GM12878 (cell line): ENCODE results near the gene IQCK. TPM values are rescaled to one million over a fixed set of nuclear protein-coding genes. Genes with fewer than 3 reads are reported as not detected.

Experiments used
- ATAC-seq: fragments of 200-7000 bp; cut with Tn5 transposase; 3 replicates; pipeline ENCODE4 v1.9.1; 2020; ENCODE audit warnings: mild to moderate bottlenecking, moderate library complexity
- BruUV-seq: library from RNA; stranded (reverse); fragments of 400-500 nt; replicated peaks from 2 replicates; lab custom pipeline; 2021; lab: Mats Ljungman, UMichigan
- CTCF ChIA-PET: fragments of 300-600 bp; sonication (Branson Sonifier 250); formaldehyde crosslinking; extraction: SDS; loops from one replicate; lab custom pipeline; 2021; ENCODE audit warnings: inconsistent platforms; lab: Yijun Ruan, JAX
- POLR2A ChIA-PET: fragments of 350-600 bp; formaldehyde crosslinking; extraction: SDS; loops from one replicate; lab custom pipeline; 2021; ENCODE audit warnings: inconsistent platforms; lab: Charles Lee
- RAD21 ChIA-PET: fragments of 300-600 bp; sonication (Branson Sonifier 250); formaldehyde crosslinking; loops from one replicate; lab custom pipeline; 2023; ENCODE audit warnings: antibody characterized with exemption; ENCODE audit not compliant: unreplicated experiment; lab: Charles Lee
- SMC1A ChIA-PET: fragments of 300-600 bp; sonication (Branson Sonifier 250); formaldehyde crosslinking; loops from one replicate; lab custom pipeline; 2023; ENCODE audit not compliant: unreplicated experiment, uncharacterized antibody; lab: Charles Lee
- DNase-seq: peaks from one replicate; pipeline ENCODE4 v3.0.0-alpha.2; 2011; ENCODE audit warnings: low read depth, low spot score
- FAIRE-seq: peaks from 3 replicates; lab custom pipeline; 2011; peaks lifted over from hg19 to GRCh38; lab: Jason Lieb, UNC
- H2AFZ ChIP-seq: 2 replicates; pipeline ENCODE4 v1.6.0; 2011; ENCODE audit warnings: low read depth, low read length, control low read depth; ENCODE audit not compliant: control insufficient read depth
- H3K27ac ChIP-seq: 2 replicates; pipeline ENCODE4 v1.5.1; 2011; ENCODE audit warnings: control low read depth; ENCODE audit not compliant: control insufficient read depth, insufficient read depth
- H3K27me3 ChIP-seq, 2 experiments: replicated peaks in 1 of 2; 2 replicates each; pipeline versions ENCODE4 v1.6.0 to v1.6.1; 2011; ENCODE audit warnings: low read length in 1 of 2; ENCODE audit not compliant: control insufficient read depth in 2 of 2, insufficient read depth in 2 of 2
- H3K36me3 ChIP-seq, 2 experiments: 2 replicates each; pipeline ENCODE4 v1.5.1; 2011; ENCODE audit warnings: low read length in 1 of 2; ENCODE audit not compliant: control insufficient read depth in 2 of 2, insufficient read depth in 2 of 2
- H3K4me1 ChIP-seq: 2 replicates; pipeline ENCODE4 v1.6.1; 2011; ENCODE audit warnings: mild to moderate bottlenecking, low read length, moderate library complexity, mixed read lengths; ENCODE audit not compliant: control insufficient read depth, insufficient read depth
- H3K4me2 ChIP-seq: 2 replicates; pipeline ENCODE4 v1.6.0; 2011; ENCODE audit warnings: control low read depth; ENCODE audit not compliant: control insufficient read depth, insufficient read depth
- H3K4me3 ChIP-seq: fragments of 200-600 bp; sonication (generic); 2 replicates; pipeline ENCODE4 v1.5.1; 2016
- H3K79me2 ChIP-seq: 2 replicates; pipeline ENCODE4 v1.6.0; 2011; ENCODE audit warnings: low read length; ENCODE audit not compliant: control insufficient read depth, insufficient read depth
- H3K9ac ChIP-seq: 2 replicates; pipeline ENCODE4 v1.8.0; 2011; ENCODE audit warnings: low read length, control low read depth, mixed read lengths; ENCODE audit not compliant: control insufficient read depth, insufficient read depth
- H3K9me3 ChIP-seq: replicated peaks from 3 replicates; pipeline ENCODE4 v1.5.1; 2011; ENCODE audit warnings: mild to moderate bottlenecking, low read length; ENCODE audit not compliant: control insufficient read depth, insufficient read depth
- H4K20me1 ChIP-seq: 2 replicates; pipeline ENCODE4 v1.6.0; 2011; ENCODE audit not compliant: control insufficient read depth, insufficient read depth
- BRCA1 ChIP-seq: IDR thresholded peaks from 2 replicates; pipeline ENCODE4 v1.6.1; 2011; ENCODE audit warnings: low read depth, low read length, improper control_type of control experiment
- DPF2 ChIP-seq: fragments of 450-650 bp; IDR thresholded peaks from 2 replicates; pipeline ENCODE4 v1.6.1; 2017; ENCODE audit warnings: mild to moderate bottlenecking
- FOS ChIP-seq: IDR thresholded peaks from 3 replicates; pipeline ENCODE4 v1.6.1; 2011; ENCODE audit warnings: borderline replicate concordance; ENCODE audit not compliant: insufficient read length; ENCODE audit errors: extremely low read depth
- PKNOX1 ChIP-seq: fragments of 450-650 bp; IDR thresholded peaks from 2 replicates; pipeline ENCODE4 v1.6.1; 2016; ENCODE audit warnings: mild to moderate bottlenecking
- POLR2A ChIP-seq: IDR thresholded peaks from 2 replicates; pipeline ENCODE4 v1.6.1; 2011; ENCODE audit warnings: low read depth, mild to moderate bottlenecking, low read length
- RBBP5 ChIP-seq: fragments of 200-600 bp; sonication (generic); conservative IDR thresholded peaks from 2 replicates; pipeline ENCODE4 v1.6.1; 2016
- RUNX3 ChIP-seq: IDR thresholded peaks from 2 replicates; pipeline ENCODE4 v1.6.1; 2012; ENCODE audit warnings: low read length, inconsistent platforms
- STAT1 ChIP-seq: fragments of 450-650 bp; conservative IDR thresholded peaks from 2 replicates; pipeline ENCODE4 v1.6.1; 2014; ENCODE audit warnings: antibody characterized with exemption, mild to moderate bottlenecking
- TARDBP ChIP-seq: IDR thresholded peaks from 2 replicates; pipeline ENCODE4 v1.6.1; 2016; ENCODE audit warnings: borderline replicate concordance
- TCF3 ChIP-seq: IDR thresholded peaks from 2 replicates; pipeline ENCODE4 v1.6.1; 2012; ENCODE audit warnings: low read depth, mild to moderate bottlenecking, low read length, borderline replicate concordance; ENCODE audit not compliant: insufficient read depth
- ZBTB33 ChIP-seq: fragments of 450-650 bp; IDR thresholded peaks from 2 replicates; pipeline ENCODE4 v1.6.1; 2017; ENCODE audit warnings: mild to moderate bottlenecking
- ZBTB4 ChIP-seq: fragments of 450-650 bp; formaldehyde crosslinking; IDR thresholded peaks from 2 replicates; pipeline ENCODE4 v1.4.0; 2022; ENCODE audit warnings: mild to moderate bottlenecking, moderate library complexity
- whole genome bisulfite sequencing: methylation state at CpG from one replicate; pipeline ENCODE4 v1.1.6; 2016; ENCODE audit warnings: low lambda C conversion rate; ENCODE audit not compliant: insufficient replicate concordance, insufficient coverage; ENCODE audit errors: missing lambda C conversion rate; 5-methylcytosine and 5-hydroxymethylcytosine counted together
- in situ Hi-C: fragments of 300-500 bp; cut with MboI; formaldehyde crosslinking; loops from 9 replicates; pipeline ENCODE4 v1.14.3; 2018; ENCODE audit warnings: mixed read lengths
- intact Hi-C: fragments of 100-400 bp; cut with micrococcal nuclease; formaldehyde crosslinking; loops from one replicate; pipeline ENCODE4 v1.14.2; 2022; ENCODE audit not compliant: unreplicated experiment
- polyA plus RNA-seq, 11 experiments: library from polyadenylated mRNA; depleted of rRNA in 4 of 11; unstranded in 6 of 11; stranded (reverse) in 5 of 11; fragments of >200 nt; fragmentation: Nextera tagmentation in 4 of 11; fragmentation: Illumina TruSeq in 1 of 11; extraction: Ambion mirVana in 4 of 11; extraction: Trizol in 1 of 11; gene quantifications; 1 replicate in 1 of 11; 2 replicates in 10 of 11; pipeline versions ENCODE4 v1.2.1 to v1.2.3, GENCODE V29; 2011 to 2016; ENCODE audit warnings: inconsistent platforms in 2 of 11, missing spikeins in 2 of 11, low read depth in 1 of 11
- total RNA-seq, 4 experiments: library from RNA; depleted of rRNA in 3 of 4; stranded (reverse); fragments of >200 nt in 3 of 4; fragmentation: Illumina TruSeq in 1 of 4; extraction: Trizol in 1 of 4; gene quantifications; 2 replicates each; pipeline versions ENCODE4 v1.2.1 to v1.2.3, GENCODE V29; 2013 to 2021
- TF ChIP-seq, protein P1 (sequence below): IDR thresholded peaks from 2 replicates; pipeline ENCODE4 v1.6.1; 2011; ENCODE audit warnings: mild to moderate bottlenecking, low read depth, low read length, moderate library complexity; ENCODE audit not compliant: insufficient replicate concordance

Gene IQCK
- total and polyA plus RNA-seq, 10 of the 15 experiments (the other 5 are each of a cell fraction or from before 2014, with no cell fraction given) = 1.0 to 4.2 (median 2.4) TPM

- no peaks in the 10 kb centered on the region for H3K79me2 ChIP-seq
- H3K9ac ChIP-seq = no peak overlapping the region
- CTCF ChIA-PET = no interaction called here
- no peak overlapping the region for H3K4me2 ChIP-seq
- no peak for ATAC-seq
- POLR2A ChIA-PET = no interaction called here
- H3K36me3 ChIP-seq = no peaks in the 10 kb centered on the region
- 0% methylated on average over 3 of the region's 3 CpGs for WGBS
- H3K4me1 ChIP-seq = no peaks in the 10 kb centered on the region
- RAD21 ChIA-PET = no interaction called here
- no peaks in the 10 kb centered on the region for H4K20me1 ChIP-seq
- BruUV-seq = no TSS peak
- H3K9me3 ChIP-seq = no peaks in the 10 kb centered on the region
- no peak for DNase-seq
- intact Hi-C loops = no loop called here
- TF ChIP-seq, protein P1, sequence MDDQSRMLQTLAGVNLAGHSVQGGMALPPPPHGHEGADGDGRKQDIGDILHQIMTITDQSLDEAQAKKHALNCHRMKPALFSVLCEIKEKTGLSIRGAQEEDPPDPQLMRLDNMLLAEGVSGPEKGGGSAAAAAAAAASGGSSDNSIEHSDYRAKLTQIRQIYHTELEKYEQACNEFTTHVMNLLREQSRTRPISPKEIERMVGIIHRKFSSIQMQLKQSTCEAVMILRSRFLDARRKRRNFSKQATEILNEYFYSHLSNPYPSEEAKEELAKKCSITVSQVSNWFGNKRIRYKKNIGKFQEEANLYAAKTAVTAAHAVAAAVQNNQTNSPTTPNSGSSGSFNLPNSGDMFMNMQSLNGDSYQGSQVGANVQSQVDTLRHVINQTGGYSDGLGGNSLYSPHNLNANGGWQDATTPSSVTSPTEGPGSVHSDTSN = no peak
- TF ChIP-seq TCF3 (no peak), ZBTB4 (no peak), ZBTB33 (no peak), BRCA1 (no peak), STAT1 (no peak), TARDBP (no peak), RBBP5 (no peak), FOS (no peak), RUNX3 (no peak), DPF2 (no peak), PKNOX1 (no peak), POLR2A (no peak)
- TF ChIP-seq, all 136 proteins: peak for 0
- no peaks in the 10 kb centered on the region for H3K27me3 ChIP-seq
- no peak for FAIRE-seq
- in situ Hi-C loops = no loop called here
- no peak overlapping the region for H3K27ac ChIP-seq
- SMC1A ChIA-PET = no interaction called here
- no peak overlapping the region for H3K4me3 ChIP-seq
- no peak overlapping the region for H2AFZ ChIP-seq
Observed at GRCh38 chr16:19755268-19755667, 37.2 kb downstream of the IQCK start.
